Mesenteric fat pad (tissue), 1 donor: ENCODE results near the gene PRKACA. TPM values are rescaled to one million over a fixed set of nuclear protein-coding genes. Genes with fewer than 3 reads are reported as not detected.

Source experiments
- DNase-seq: peaks from one replicate; pipeline ENCODE4 v3.0.0-alpha.2; 2020; ENCODE audit warnings: low spot score
- total RNA-seq: library from RNA; stranded (reverse); fragmentation: NEBNext Ultra II Directional; extraction: Animal tissue kit (Norgen Biotek cat#: 25700); gene quantifications from one replicate; pipeline ENCODE4 v1.2.1, GENCODE V29; 2021
- donor health status: DM: yes; HTN: yes; CAD: no.

Gene PRKACA
- total RNA-seq, 1 donor from 2014 or later: 160 TPM

- no peak for DNase-seq
Observed at GRCh38 chr19:14073261-14073924, 44.2 kb downstream of the PRKACA start.

- DNase-seq: no peak
Observed at GRCh38 chr19:14072535-14073260, 44.9 kb downstream of the PRKACA start, which contains the start of gene MISP3. MISP3 (plus strand) TSS chr19:14072786; CDS start chr19:14073310, 524 bp downstream.

- no peak for DNase-seq
Observed at GRCh38 chr19:14070268-14071050, 47.1 kb downstream of the PRKACA start.

GRCh38 chr19:14066134-14066533 is 51.4 kb downstream of the PRKACA start:
- no peak for DNase-seq

GRCh38 chr19:14063105-14063504 is 54.5 kb downstream of the PRKACA start:
- no peak for DNase-seq

GRCh38 chr19:14062558-14062855 is 55.1 kb downstream of the PRKACA start:
- no peak for DNase-seq

- no peak for DNase-seq
Observed at GRCh38 chr19:14061751-14062557, 55.6 kb downstream of the PRKACA start, which contains the start of gene PALM3. PALM3 (minus strand) TSS chr19:14062076; CDS start chr19:14061980, 96 bp downstream.

GRCh38 chr19:14061081-14061749 is 56.3 kb downstream of the PRKACA start:
- DNase-seq: no peak

GRCh38 chr19:14059652-14060155 is 57.9 kb downstream of the PRKACA start:
- no peak for DNase-seq

GRCh38 chr19:14059093-14059480 is 58.5 kb downstream of the PRKACA start:
- DNase-seq: no peak

- DNase-seq: no peak
Observed at GRCh38 chr19:14058182-14059092, 59.1 kb downstream of the PRKACA start.

- DNase-seq: no peak
Observed at GRCh38 chr19:14056741-14057356, 60.7 kb downstream of the PRKACA start.

GRCh38 chr19:14056069-14056666 is 61.4 kb downstream of the PRKACA start:
- no peak for DNase-seq

- DNase-seq: no peak
Observed at GRCh38 chr19:14055396-14055795, 62.2 kb downstream of the PRKACA start.

GRCh38 chr19:14054721-14055120 is 62.8 kb downstream of the PRKACA start:
- no peak for DNase-seq

GRCh38 chr19:14054099-14054498 is 63.5 kb downstream of the PRKACA start:
- no peak for DNase-seq

GRCh38 chr19:14053500-14053899 is 64.1 kb downstream of the PRKACA start:
- DNase-seq: no peak

GRCh38 chr19:14053032-14053431 is 64.5 kb downstream of the PRKACA start:
- DNase-seq: no peak
